Measurements from ENCODE around the gene MTUS2. TPM values are rescaled to one million over a fixed set of nuclear protein-coding genes. Genes with fewer than 3 reads are reported as not detected.

MTUS2 gene
- total RNA-seq, 1 experiment from 2014 or later, result 6.6 TPM

DNA sequence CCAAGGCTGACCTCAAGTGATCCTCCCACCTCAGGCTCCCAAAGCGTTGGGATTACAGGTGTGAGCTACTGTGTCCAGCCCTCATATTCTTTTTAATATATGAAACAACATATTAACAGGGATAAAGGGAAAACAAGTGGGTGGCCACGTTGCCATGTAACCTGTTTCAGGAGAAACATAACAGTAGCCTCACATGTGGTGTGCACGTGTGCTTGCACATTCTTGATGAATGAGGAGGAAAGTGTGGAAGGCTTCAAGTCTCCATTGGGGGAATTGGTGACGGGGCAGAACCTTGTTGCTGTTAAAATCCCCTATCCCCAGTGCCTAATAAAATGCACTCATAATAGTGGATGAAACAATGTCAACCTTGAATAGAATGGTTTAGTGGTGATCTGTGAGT, 202.3 kb downstream of the MTUS2 start:
- no peak overlapping the region for H3K4me2 ChIP-seq (ENCODE audit: low read depth, low read length, poor library complexity, severe bottlenecking)
- H2AFZ ChIP-seq (ENCODE audit: low read length), result no peak overlapping the region
- DNase-seq, result no peak
- no peaks in the 10 kb centered on the region for H3K27me3 ChIP-seq (ENCODE audit: low read length)
- H3K9me3 ChIP-seq (ENCODE audit: low read length), result no peaks in the 10 kb centered on the region
- H3K9me2 ChIP-seq (replicated peaks; ENCODE audit: insufficient read depth, low read length), result no peaks in the 10 kb centered on the region
- no peaks in the 10 kb centered on the region for H3K36me3 ChIP-seq (ENCODE audit: insufficient read depth, low read length)
- H3K9ac ChIP-seq (ENCODE audit: low read length), result no peak overlapping the region
- H3K27ac ChIP-seq (ENCODE audit: low read length), result no peak overlapping the region
- no peaks in the 10 kb centered on the region for H3K79me2 ChIP-seq (ENCODE audit: low read length)
- H3K4me1 ChIP-seq (ENCODE audit: low read length), result no peaks in the 10 kb centered on the region
- no peak overlapping the region for H3K4me3 ChIP-seq (ENCODE audit: low read length)
- no peaks in the 10 kb centered on the region for H4K20me1 ChIP-seq (ENCODE audit: insufficient read depth, low read depth, low read length)

DNA sequence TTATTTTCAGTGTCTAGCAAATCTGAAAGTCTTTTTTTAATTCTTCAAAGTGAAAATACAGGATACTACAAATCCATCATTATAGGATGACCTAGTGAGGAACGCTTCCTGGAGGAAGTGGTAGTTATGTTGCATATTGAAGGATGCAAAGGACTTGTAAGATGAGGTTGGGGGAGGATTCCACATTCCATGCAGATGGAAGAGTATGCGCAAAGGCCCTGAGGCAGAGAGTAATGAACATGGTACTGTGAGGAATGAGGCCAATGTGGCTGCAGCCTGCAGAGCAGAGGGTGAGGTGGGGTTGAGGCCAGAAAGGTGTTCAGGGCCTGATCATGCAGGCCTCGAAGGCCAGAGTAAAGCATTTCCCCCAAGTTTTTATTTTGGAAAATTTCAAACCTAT, 202.8 kb downstream of the MTUS2 start:
- Histone ChIP-seq H3K9me3 (ENCODE audit: low read length) (no peaks in the 10 kb centered on the region), H3K9ac (ENCODE audit: low read length) (no peak overlapping the region), H3K9me2 (replicated peaks; ENCODE audit: insufficient read depth, low read length) (no peaks in the 10 kb centered on the region), H3K4me2 (ENCODE audit: low read depth, low read length, poor library complexity, severe bottlenecking) (no peak overlapping the region), H3K4me3 (ENCODE audit: low read length) (no peak overlapping the region), H4K20me1 (ENCODE audit: insufficient read depth, low read depth, low read length) (no peaks in the 10 kb centered on the region), H3K27ac (ENCODE audit: low read length) (no peak overlapping the region), H3K27me3 (ENCODE audit: low read length) (no peaks in the 10 kb centered on the region), H3K79me2 (ENCODE audit: low read length) (no peaks in the 10 kb centered on the region), H3K36me3 (ENCODE audit: insufficient read depth, low read length) (no peaks in the 10 kb centered on the region), H3K4me1 (ENCODE audit: low read length) (no peaks in the 10 kb centered on the region), H2AFZ (ENCODE audit: low read length) (no peak overlapping the region)
- no peak for DNase-seq

DNA sequence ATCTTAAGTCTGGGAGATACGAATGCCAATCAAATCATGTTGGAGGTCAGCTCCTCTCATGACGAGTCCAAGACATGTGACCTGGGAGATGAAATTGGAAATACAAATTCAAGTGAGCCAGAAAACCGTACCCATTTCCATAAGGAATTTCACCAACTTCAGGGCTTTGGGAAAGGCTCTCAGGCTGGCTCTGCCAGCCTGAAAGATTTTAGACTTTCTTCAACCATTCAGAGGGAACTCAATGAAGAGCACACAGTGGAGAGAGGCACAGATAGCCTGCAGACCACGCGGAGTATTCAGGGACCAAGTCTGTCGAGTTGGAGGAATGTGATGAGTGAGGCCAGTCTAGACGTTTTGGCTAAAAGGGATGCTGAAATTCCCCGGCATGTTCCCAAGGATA, 204.6 kb downstream of the MTUS2 start:
- Histone ChIP-seq H3K27ac (ENCODE audit: low read length) (no peak overlapping the region), H3K9me3 (ENCODE audit: low read length) (no peaks in the 10 kb centered on the region), H3K79me2 (ENCODE audit: low read length) (no peaks in the 10 kb centered on the region), H3K36me3 (ENCODE audit: insufficient read depth, low read length) (no peaks in the 10 kb centered on the region), H2AFZ (ENCODE audit: low read length) (no peak overlapping the region), H4K20me1 (ENCODE audit: insufficient read depth, low read depth, low read length) (no peaks in the 10 kb centered on the region), H3K9me2 (replicated peaks; ENCODE audit: insufficient read depth, low read length) (no peaks in the 10 kb centered on the region), H3K9ac (ENCODE audit: low read length) (no peak overlapping the region), H3K27me3 (ENCODE audit: low read length) (no peaks in the 10 kb centered on the region), H3K4me1 (ENCODE audit: low read length) (no peaks in the 10 kb centered on the region), H3K4me3 (ENCODE audit: low read length) (no peak overlapping the region), H3K4me2 (ENCODE audit: low read depth, low read length, poor library complexity, severe bottlenecking) (no peak overlapping the region)
- no peak for DNase-seq

DNA sequence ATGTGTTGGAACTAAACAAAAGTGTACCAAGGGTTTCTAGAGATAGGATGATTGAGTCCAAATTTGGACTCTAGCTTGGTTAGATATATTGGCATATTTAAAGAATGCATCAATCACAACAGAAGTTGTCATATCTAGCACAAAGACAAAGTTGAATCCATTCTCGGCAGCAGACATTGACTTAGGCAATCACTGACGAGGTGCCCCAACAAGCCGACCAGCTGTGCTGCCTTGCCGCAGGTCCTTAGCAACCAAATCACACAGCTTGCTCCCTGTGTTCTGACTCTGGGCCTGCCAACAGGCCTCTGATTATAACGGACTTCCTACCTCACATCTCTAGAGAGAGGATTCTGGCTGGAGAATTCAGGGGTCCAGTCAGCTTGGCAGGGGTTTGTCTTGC, 208.7 kb downstream of the MTUS2 start:
- Histone ChIP-seq H3K27ac (ENCODE audit: low read length) (no peak overlapping the region), H3K9me3 (ENCODE audit: low read length) (no peaks in the 10 kb centered on the region), H3K4me2 (ENCODE audit: low read depth, low read length, poor library complexity, severe bottlenecking) (no peak overlapping the region), H3K79me2 (ENCODE audit: low read length) (no peaks in the 10 kb centered on the region), H3K36me3 (ENCODE audit: insufficient read depth, low read length) (no peaks in the 10 kb centered on the region), H3K4me1 (ENCODE audit: low read length) (no peaks in the 10 kb centered on the region), H3K9me2 (replicated peaks; ENCODE audit: insufficient read depth, low read length) (no peaks in the 10 kb centered on the region), H2AFZ (ENCODE audit: low read length) (no peak overlapping the region), H4K20me1 (ENCODE audit: insufficient read depth, low read depth, low read length) (no peaks in the 10 kb centered on the region), H3K4me3 (ENCODE audit: low read length) (no peak overlapping the region), H3K27me3 (ENCODE audit: low read length) (no peaks in the 10 kb centered on the region), H3K9ac (ENCODE audit: low read length) (no peak overlapping the region)
- DNase-seq, result no peak

DNA sequence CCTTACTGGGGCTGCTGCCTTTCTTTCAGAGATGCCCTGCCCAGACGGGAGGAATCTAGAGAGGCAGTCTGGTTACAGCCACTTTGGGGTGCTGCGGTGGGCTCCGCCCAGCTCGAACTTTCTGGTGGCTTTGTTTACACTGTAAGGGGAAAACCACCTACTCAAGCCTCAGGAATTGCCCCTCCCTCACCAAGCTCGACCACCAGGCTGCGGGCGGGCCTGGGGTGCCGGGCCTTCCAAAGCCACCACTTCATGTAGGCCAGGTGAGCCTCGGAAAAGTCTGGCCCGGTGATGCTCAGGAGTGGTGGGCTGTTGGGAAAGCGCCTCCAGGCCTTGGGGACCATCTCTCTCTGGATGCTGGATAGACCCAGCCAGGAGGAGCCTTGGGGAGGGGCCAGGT, 218.6 kb downstream of the MTUS2 start:
- H3K4me2 ChIP-seq (ENCODE audit: low read depth, low read length, poor library complexity, severe bottlenecking), result no peak overlapping the region
- DNase-seq, result no peak

DNA sequence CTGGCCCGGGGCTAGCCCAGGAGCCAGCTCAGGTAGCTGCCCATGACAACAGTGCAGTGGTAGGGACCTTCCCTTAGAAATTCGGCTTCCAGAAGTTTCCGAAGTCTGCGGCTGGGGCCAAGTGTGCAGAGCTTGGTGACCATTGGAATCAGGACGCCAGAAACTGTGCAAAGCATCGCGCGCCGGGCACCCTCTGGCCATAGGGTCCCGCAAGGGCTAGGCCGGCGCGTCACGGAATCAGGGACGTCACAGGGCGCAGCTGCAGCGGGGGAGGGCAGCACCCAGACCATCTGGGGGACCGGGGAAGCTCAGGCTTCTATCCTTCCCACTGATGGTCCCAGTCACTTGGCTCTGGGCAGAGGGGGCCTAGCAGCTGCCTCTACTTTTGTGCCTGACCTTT, 219.1 kb downstream of the MTUS2 start:
- Histone ChIP-seq H3K4me1 (ENCODE audit: low read length) (no peaks in the 10 kb centered on the region), H4K20me1 (ENCODE audit: insufficient read depth, low read depth, low read length) (no peaks in the 10 kb centered on the region), H3K79me2 (ENCODE audit: low read length) (no peaks in the 10 kb centered on the region), H3K9me2 (replicated peaks; ENCODE audit: insufficient read depth, low read length) (no peaks in the 10 kb centered on the region), H3K4me2 (ENCODE audit: low read depth, low read length, poor library complexity, severe bottlenecking) (no peak overlapping the region), H3K9ac (ENCODE audit: low read length) (no peak overlapping the region), H3K4me3 (ENCODE audit: low read length) (no peak overlapping the region), H3K36me3 (ENCODE audit: insufficient read depth, low read length) (no peaks in the 10 kb centered on the region), H3K27me3 (ENCODE audit: low read length) (no peaks in the 10 kb centered on the region), H2AFZ (ENCODE audit: low read length) (no peak overlapping the region), H3K27ac (ENCODE audit: low read length) (no peak overlapping the region), H3K9me3 (ENCODE audit: low read length) (no peaks in the 10 kb centered on the region)
- DNase-seq, result no peak

More for the DNA sequence above, 218.6 kb downstream of the MTUS2 start:
- Histone ChIP-seq H3K9me2 (replicated peaks; ENCODE audit: insufficient read depth, low read length) (no peaks in the 10 kb centered on the region), H3K4me3 (ENCODE audit: low read length) (no peak overlapping the region), H2AFZ (ENCODE audit: low read length) (no peak overlapping the region), H3K36me3 (ENCODE audit: insufficient read depth, low read length) (no peaks in the 10 kb centered on the region), H3K4me1 (ENCODE audit: low read length) (no peaks in the 10 kb centered on the region), H4K20me1 (ENCODE audit: insufficient read depth, low read depth, low read length) (no peaks in the 10 kb centered on the region), H3K9ac (ENCODE audit: low read length) (no peak overlapping the region), H3K9me3 (ENCODE audit: low read length) (no peaks in the 10 kb centered on the region), H3K27ac (ENCODE audit: low read length) (no peak overlapping the region), H3K79me2 (ENCODE audit: low read length) (no peaks in the 10 kb centered on the region), H3K27me3 (ENCODE audit: low read length) (no peaks in the 10 kb centered on the region)

DNA sequence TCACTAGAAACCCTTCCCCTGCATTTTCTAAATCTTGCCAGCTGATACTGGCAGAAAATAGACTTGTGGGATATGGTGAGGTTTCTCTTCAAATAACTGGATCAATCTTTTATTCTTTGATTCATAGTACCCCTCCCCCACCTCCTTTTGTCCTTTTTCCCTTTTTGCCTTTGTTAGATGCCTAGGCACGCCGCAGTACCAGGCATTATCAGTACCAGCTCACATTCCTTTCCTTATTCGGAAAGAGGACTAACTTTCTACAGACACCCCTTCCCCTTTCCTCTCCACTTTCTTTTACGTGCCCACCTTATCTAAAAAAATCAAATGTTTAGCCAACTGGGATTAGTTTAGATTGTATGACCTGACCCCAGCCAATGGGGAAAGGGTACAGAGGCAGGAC, 226.4 kb downstream of the MTUS2 start:
- Histone ChIP-seq H3K79me2 (ENCODE audit: low read length) (no peaks in the 10 kb centered on the region), H3K4me2 (ENCODE audit: low read depth, low read length, poor library complexity, severe bottlenecking) (no peak overlapping the region), H2AFZ (ENCODE audit: low read length) (no peak overlapping the region)

DNA sequence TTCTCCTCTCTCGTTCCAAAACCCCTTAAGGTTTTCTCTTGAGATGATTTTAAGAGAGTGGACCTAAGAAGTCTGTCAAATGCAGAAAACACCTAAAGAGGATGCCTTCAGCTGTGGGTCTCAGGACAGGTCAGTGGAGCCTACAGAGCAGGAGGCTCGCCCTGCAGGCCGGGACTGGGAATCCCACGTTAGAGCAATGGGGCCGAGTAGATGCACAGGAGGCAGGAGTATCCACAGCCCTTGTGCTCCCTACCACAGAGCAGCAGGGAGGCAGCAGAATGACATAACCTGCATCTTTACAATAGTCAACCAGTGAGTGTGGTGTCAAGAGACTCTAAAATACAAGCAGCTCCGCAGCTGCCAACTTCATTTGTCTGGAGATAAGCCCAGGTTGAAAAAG, 229.4 kb downstream of the MTUS2 start:
- Histone ChIP-seq H2AFZ (ENCODE audit: low read length) (no peak overlapping the region), H3K4me1 (ENCODE audit: low read length) (no peaks in the 10 kb centered on the region), H3K9me3 (ENCODE audit: low read length) (no peaks in the 10 kb centered on the region), H3K79me2 (ENCODE audit: low read length) (no peaks in the 10 kb centered on the region), H3K9me2 (replicated peaks; ENCODE audit: insufficient read depth, low read length) (no peaks in the 10 kb centered on the region), H3K36me3 (ENCODE audit: insufficient read depth, low read length) (no peaks in the 10 kb centered on the region), H4K20me1 (ENCODE audit: insufficient read depth, low read depth, low read length) (no peaks in the 10 kb centered on the region), H3K27ac (ENCODE audit: low read length) (no peak overlapping the region), H3K27me3 (ENCODE audit: low read length) (no peaks in the 10 kb centered on the region), H3K4me3 (ENCODE audit: low read length) (no peak overlapping the region), H3K9ac (ENCODE audit: low read length) (no peak overlapping the region), H3K4me2 (ENCODE audit: low read depth, low read length, poor library complexity, severe bottlenecking) (no peak overlapping the region)
- no peak for DNase-seq

More for the DNA sequence above, 226.4 kb downstream of the MTUS2 start:
- Histone ChIP-seq H3K4me3 (ENCODE audit: low read length) (no peak overlapping the region), H3K4me1 (ENCODE audit: low read length) (no peaks in the 10 kb centered on the region), H3K9me2 (replicated peaks; ENCODE audit: insufficient read depth, low read length) (no peaks in the 10 kb centered on the region), H3K27ac (ENCODE audit: low read length) (no peak overlapping the region), H3K27me3 (ENCODE audit: low read length) (no peaks in the 10 kb centered on the region), H4K20me1 (ENCODE audit: insufficient read depth, low read depth, low read length) (no peaks in the 10 kb centered on the region), H3K9ac (ENCODE audit: low read length) (no peak overlapping the region), H3K36me3 (ENCODE audit: insufficient read depth, low read length) (no peaks in the 10 kb centered on the region), H3K9me3 (ENCODE audit: low read length) (no peaks in the 10 kb centered on the region)
- DNase-seq, result no peak

DNA sequence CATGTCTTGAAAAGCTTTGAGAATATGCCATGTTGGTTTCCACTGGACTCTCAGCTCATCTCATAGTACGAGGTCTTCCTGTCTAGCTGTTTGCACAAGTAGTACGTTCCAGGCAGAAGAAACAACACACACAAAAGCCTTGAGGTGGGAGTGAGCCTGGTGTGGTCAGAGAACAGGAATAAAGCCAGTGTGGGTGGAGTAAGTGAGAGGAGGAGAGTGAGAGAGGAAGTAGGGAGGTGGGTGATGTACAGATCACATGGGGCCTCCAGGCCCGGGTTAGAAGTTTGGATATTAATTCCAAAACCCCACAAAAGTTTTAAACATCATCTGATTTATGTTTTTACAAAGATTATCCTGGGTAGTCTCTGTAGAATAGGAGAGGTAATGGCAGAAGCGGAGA, 230.6 kb downstream of the MTUS2 start:
- H3K9ac ChIP-seq (ENCODE audit: low read length), result no peak overlapping the region
- H3K4me3 ChIP-seq (ENCODE audit: low read length), result no peak overlapping the region
- H3K9me3 ChIP-seq (ENCODE audit: low read length), result no peaks in the 10 kb centered on the region
- no peak overlapping the region for H3K4me2 ChIP-seq (ENCODE audit: low read depth, low read length, poor library complexity, severe bottlenecking)
- H3K79me2 ChIP-seq (ENCODE audit: low read length), result no peaks in the 10 kb centered on the region
- H3K27ac ChIP-seq (ENCODE audit: low read length), result no peak overlapping the region
- H3K27me3 ChIP-seq (ENCODE audit: low read length), result no peaks in the 10 kb centered on the region
- no peak overlapping the region for H2AFZ ChIP-seq (ENCODE audit: low read length)
- H4K20me1 ChIP-seq (ENCODE audit: insufficient read depth, low read depth, low read length), result no peaks in the 10 kb centered on the region
- no peaks in the 10 kb centered on the region for H3K9me2 ChIP-seq (replicated peaks; ENCODE audit: insufficient read depth, low read length)
- no peaks in the 10 kb centered on the region for H3K36me3 ChIP-seq (ENCODE audit: insufficient read depth, low read length)
- H3K4me1 ChIP-seq (ENCODE audit: low read length), result no peaks in the 10 kb centered on the region
- DNase-seq, result no peak

All from Karpas-422 (cell line).